HUDEP-2 (cell line): Measurements from ENCODE around the gene PLA2G3.
"Not testable (repeated sequence)": the region's sequence is repeated elsewhere in the genome, so short reads cannot be mapped to it uniquely, and the experiment has no call there.

Experiments used
- DNase-seq, 76 experiments: peaks; one replicate each; lab custom pipeline; 2025; ENCODE audit not compliant: unreplicated experiment in 76 of 76; lab: John Stamatoyannopoulos, UW

Gene PLA2G3

GRCh38 chr22:31124811-31125465 lies 15.4 kb downstream of the PLA2G3 start:
- no peak for DNase-seq

- DNase-seq: no peak
Measured at GRCh38 chr22:31124290-31124689, 16.0 kb downstream of the PLA2G3 start.

- DNase-seq: no peak
Measured at GRCh38 chr22:31123292-31123602, 17.1 kb downstream of the PLA2G3 start.

- DNase-seq: no peak
Measured at GRCh38 chr22:31122532-31123291, 17.6 kb downstream of the PLA2G3 start, which contains the start of gene INPP5J. INPP5J (plus strand) TSS chr22:31122966; CDS start chr22:31123015, 49 bp downstream.

GRCh38 chr22:31122196-31122531 lies 18.1 kb downstream of the PLA2G3 start:
- no peak for DNase-seq

GRCh38 chr22:31121403-31121802 lies 18.9 kb downstream of the PLA2G3 start:
- no peak for DNase-seq

- DNase-seq: no peak
Measured at GRCh38 chr22:31120642-31121041, 19.7 kb downstream of the PLA2G3 start.

- DNase-seq: no peak
Measured at GRCh38 chr22:31120230-31120629, 20.1 kb downstream of the PLA2G3 start.

GRCh38 chr22:31119026-31119717 lies 21.1 kb downstream of the PLA2G3 start:
- DNase-seq: no peak

GRCh38 chr22:31118046-31118820 lies 22.1 kb downstream of the PLA2G3 start:
- no peak for DNase-seq

- DNase-seq: not testable (repeated sequence)
Measured at GRCh38 chr22:31112547-31113091, 27.7 kb downstream of the PLA2G3 start.

- DNase-seq: no peak
Measured at GRCh38 chr22:31107894-31108218, 32.5 kb downstream of the PLA2G3 start.

- peak in 75 of 76 experiments; percentile 23 to 95 (median 88) for DNase-seq
Measured at GRCh38 chr22:31107178-31107893, 33.0 kb downstream of the PLA2G3 start, which contains the start of gene SELENOM. SELENOM (minus strand) TSS chr22:31107568; CDS start chr22:31107505, 63 bp downstream.

GRCh38 chr22:31106731-31107177 lies 33.6 kb downstream of the PLA2G3 start:
- no peak for DNase-seq

- DNase-seq: no peak
Measured at GRCh38 chr22:31106001-31106571, 34.2 kb downstream of the PLA2G3 start.

GRCh38 chr22:31105282-31105929 lies 34.9 kb downstream of the PLA2G3 start:
- DNase-seq: no peak

GRCh38 chr22:31104869-31105268 lies 35.4 kb downstream of the PLA2G3 start:
- DNase-seq: peak in 1 of 76 experiments; percentile 7

- no peak for DNase-seq
Measured at GRCh38 chr22:31103899-31104694, 36.2 kb downstream of the PLA2G3 start.
